ENCODE measurements around the gene TMEM150B. TPM values are rescaled to one million over a fixed set of nuclear protein-coding genes. Genes with fewer than 3 reads are reported as not detected.

The TMEM150B gene
- total RNA-seq, 1 experiment from 2014 or later: 1.6 TPM

- H3K4me1 ChIP-seq: peaks cover 10% of the 10 kb centered on the region; the same call in 1 of the 2 replicates
- H3K36me3 Mint-ChIP-seq (ENCODE audit: insufficient read depth, unreplicated experiment): peaks cover 33% of the 10 kb centered on the region
- TF ChIP-seq, protein P1, sequence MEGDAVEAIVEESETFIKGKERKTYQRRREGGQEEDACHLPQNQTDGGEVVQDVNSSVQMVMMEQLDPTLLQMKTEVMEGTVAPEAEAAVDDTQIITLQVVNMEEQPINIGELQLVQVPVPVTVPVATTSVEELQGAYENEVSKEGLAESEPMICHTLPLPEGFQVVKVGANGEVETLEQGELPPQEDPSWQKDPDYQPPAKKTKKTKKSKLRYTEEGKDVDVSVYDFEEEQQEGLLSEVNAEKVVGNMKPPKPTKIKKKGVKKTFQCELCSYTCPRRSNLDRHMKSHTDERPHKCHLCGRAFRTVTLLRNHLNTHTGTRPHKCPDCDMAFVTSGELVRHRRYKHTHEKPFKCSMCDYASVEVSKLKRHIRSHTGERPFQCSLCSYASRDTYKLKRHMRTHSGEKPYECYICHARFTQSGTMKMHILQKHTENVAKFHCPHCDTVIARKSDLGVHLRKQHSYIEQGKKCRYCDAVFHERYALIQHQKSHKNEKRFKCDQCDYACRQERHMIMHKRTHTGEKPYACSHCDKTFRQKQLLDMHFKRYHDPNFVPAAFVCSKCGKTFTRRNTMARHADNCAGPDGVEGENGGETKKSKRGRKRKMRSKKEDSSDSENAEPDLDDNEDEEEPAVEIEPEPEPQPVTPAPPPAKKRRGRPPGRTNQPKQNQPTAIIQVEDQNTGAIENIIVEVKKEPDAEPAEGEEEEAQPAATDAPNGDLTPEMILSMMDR (IDR thresholded peaks at IDR 0.05; ENCODE audit: insufficient read depth in 1 of 2, low read depth in 1 of 2, low read length in 1 of 2, severe bottlenecking in 1 of 2, unreplicated experiment in 1 of 2): no peak
- H3K36me3 ChIP-seq (ENCODE audit: control insufficient read depth, insufficient read depth, low read length): peaks cover 3% of the 10 kb centered on the region; the same call in 1 of the 2 replicates
- H3K9me3 Mint-ChIP-seq (ENCODE audit: unreplicated experiment): no peaks in the 10 kb centered on the region
- DNase-seq: peak; percentile 41 to 51
- H3K4me1 Mint-ChIP-seq (ENCODE audit: low read depth, unreplicated experiment): peaks cover 14% of the 10 kb centered on the region
- ChIA-PET CTCF (interaction anchor here (0.5 to 1.8 kb wide), 22 partner anchors 8 to 314 kb away, joined by 3 to 30 read pairs (median 4); partner anchors contain the start of genes HSPBP1, ISOC2, PPP6R1 and SYT5), POLR2A (interaction anchor here (0.6 to 1.8 kb wide), 27 partner anchors 9 to 314 kb away, joined by 3 to 29 read pairs (median 6); partner anchors contain the start of genes DNAAF3, FIZ1, HSPBP1 and ISOC2)
- H3K27ac Mint-ChIP-seq (ENCODE audit: unreplicated experiment): peak overlapping the region; percentile 95
- BruUV-seq (replicated peaks): TSS peak; percentile 40
- peak overlapping the region; percentile 67 for H3K4me3 ChIP-seq (ENCODE audit: low read depth, low read length)
- no peaks in the 10 kb centered on the region for H3K27me3 ChIP-seq (replicated peaks; ENCODE audit: control insufficient read depth, insufficient read depth, low read length)
- intact Hi-C loops (cut with micrococcal nuclease; ENCODE audit: unreplicated experiment): loop anchor here (1.0 to 2.0 kb wide), 7 partner anchors 14 to 174 kb away; partner anchors contain the start of genes COX6B2, DNAAF3, HSPBP1 and PPP6R1
- no peaks in the 10 kb centered on the region for H3K27me3 Mint-ChIP-seq (ENCODE audit: insufficient read depth, unreplicated experiment)
- peak overlapping the region; percentile 91 for H3K4me3 Mint-ChIP-seq (ENCODE audit: unreplicated experiment)
- H3K9me3 ChIP-seq: no peaks in the 10 kb centered on the region
Measured at GRCh38 chr19:55339889-55340783, 15.0 kb upstream of the TMEM150B start.

DNA sequence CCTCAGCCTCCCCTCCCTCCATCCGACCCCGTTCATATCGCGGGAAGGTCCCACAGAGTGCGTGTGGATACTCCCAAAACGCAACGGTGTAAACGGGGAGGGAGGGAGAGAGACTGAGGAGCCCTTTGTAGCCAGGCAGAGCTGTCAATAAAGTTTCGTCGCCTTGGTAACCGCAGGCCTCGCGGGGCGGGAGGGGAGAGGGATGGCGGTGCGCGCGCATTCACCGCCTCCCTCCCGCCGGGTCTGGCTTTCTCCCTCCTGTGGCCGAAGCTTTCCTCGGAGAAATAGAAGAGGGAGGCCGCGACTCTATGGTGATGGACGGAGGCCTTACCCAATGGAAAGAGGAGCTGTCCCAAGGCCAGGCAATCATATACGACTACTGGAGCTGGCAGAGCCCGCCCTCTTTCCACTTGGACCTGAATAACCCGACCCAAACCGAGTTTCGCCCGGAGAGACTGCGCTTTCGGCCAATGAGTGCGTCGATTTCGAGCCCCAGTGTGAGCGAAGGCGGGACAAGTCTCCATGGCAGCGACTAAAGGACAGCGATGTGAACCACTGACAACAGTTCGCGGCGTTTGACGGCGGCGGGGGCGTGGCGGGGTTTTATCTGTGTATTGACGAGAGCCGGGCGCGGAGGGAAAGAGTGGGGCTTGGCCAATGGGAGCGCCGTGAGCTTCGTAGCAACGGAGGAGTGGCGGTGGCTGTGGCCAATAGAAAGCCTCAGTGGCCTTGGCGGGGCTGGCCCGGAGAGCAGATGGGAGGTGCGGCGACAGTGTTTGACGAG lies 14.2 kb upstream of the TMEM150B start, which contains the start of gene KMT5C:
Gene KMT5C, plus strand, starts transcription at position 772 of the 784 bp plus-strand sequence. CDS start 2,061 bp downstream, outside the sequence.
- BruUV-seq (replicated peaks): no TSS peak
- Mint-ChIP-seq H3K9me3 (ENCODE audit: unreplicated experiment) (no peaks in the 10 kb centered on the region), H3K27ac (ENCODE audit: unreplicated experiment) (peak within 1 kb of the TSS; percentile 95), H3K36me3 (ENCODE audit: insufficient read depth, unreplicated experiment) (peaks cover 33% of the 10 kb centered on the region), H3K27me3 (ENCODE audit: insufficient read depth, unreplicated experiment) (no peaks in the 10 kb centered on the region), H3K4me1 (ENCODE audit: low read depth, unreplicated experiment) (peaks cover 14% of the 10 kb centered on the region), H3K4me3 (ENCODE audit: unreplicated experiment) (peak within 1 kb of the TSS; percentile 91)
- Histone ChIP-seq H3K9me3 (no peaks in the 10 kb centered on the region), H3K27me3 (replicated peaks; ENCODE audit: control insufficient read depth, insufficient read depth, low read length) (no peaks in the 10 kb centered on the region), H3K4me3 (ENCODE audit: low read depth, low read length) (peak within 1 kb of the TSS; percentile 67), H3K4me1 (peaks cover 10% of the 10 kb centered on the region; the same call in 1 of the 2 replicates), H3K36me3 (ENCODE audit: control insufficient read depth, insufficient read depth, low read length) (peaks cover 3% of the 10 kb centered on the region; the same call in 1 of the 2 replicates)
- intact Hi-C loops (cut with micrococcal nuclease; ENCODE audit: unreplicated experiment): loop anchor here (1.0 to 2.0 kb wide), 7 partner anchors 15 to 173 kb away; partner anchors contain the start of genes COX6B2, DNAAF3, HSPBP1 and PPP6R1
- CTCF ChIA-PET: interaction anchor here (0.5 to 1.8 kb wide), 23 partner anchors 9 to 315 kb away, joined by 3 to 30 read pairs (median 4); partner anchors contain the start of genes HSPBP1, ISOC2, PPP6R1 and SYT5
- TF ChIP-seq, protein P1 (IDR thresholded peaks at IDR 0.05; ENCODE audit: insufficient read depth in 1 of 2, low read depth in 1 of 2, low read length in 1 of 2, severe bottlenecking in 1 of 2, unreplicated experiment in 1 of 2): peak in 1 of 2 experiments; percentile 43
- peak; percentile 100 for DNase-seq
- POLR2A ChIA-PET: interaction anchor here (0.5 to 1.8 kb wide), 30 partner anchors 8 to 315 kb away, joined by 3 to 29 read pairs (median 6); partner anchors contain the start of genes DNAAF3, FIZ1, HSPBP1 and ISOC2
